Measurements from ENCODE around the gene ZBTB8A. TPM values are rescaled to one million over a fixed set of nuclear protein-coding genes. Genes with fewer than 3 reads are reported as not detected.

ZBTB8A gene
- total and polyA plus RNA-seq, 4 donors: 0.93 to 3.3 (median 1.3) TPM

DNA sequence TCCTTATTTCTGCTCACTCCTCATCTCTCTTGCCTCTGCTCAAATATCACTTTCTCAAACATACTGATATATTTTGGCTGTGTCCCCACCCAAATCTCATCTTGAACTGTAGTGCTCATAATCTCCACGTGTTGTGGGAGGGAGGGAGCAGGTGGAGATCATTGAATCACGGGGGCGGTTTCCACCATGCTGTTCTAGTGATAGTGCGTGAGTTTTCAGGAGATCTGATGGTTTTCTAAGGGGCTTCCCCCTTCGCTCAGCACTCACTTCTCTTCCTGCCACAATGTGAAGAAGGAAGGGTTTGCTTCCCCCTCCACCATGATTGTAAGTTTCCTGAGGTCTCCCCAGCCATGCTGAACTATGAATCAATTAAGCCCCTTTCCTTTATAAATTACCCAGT, 84.5 kb downstream of the ZBTB8A start:
- H3K36me3 ChIP-seq (ENCODE audit: control insufficient read depth in 4 of 4, insufficient read depth in 3 of 4, low read depth in 1 of 4, low read length in 3 of 4): peaks cover 2 to 11% (median 8%) of the 10 kb centered on the region in 4 donors
- no peaks in the 10 kb centered on the region for H3K9me3 ChIP-seq (ENCODE audit: control insufficient read depth in 4 of 4, low read length in 3 of 4)
- DNase-seq (ENCODE audit: low spot score): no peak
- no peak overlapping the region for H3K9ac ChIP-seq (ENCODE audit: low read depth in 1 of 2, low read length in 2 of 2)
- H3K27me3 ChIP-seq (ENCODE audit: control insufficient read depth in 4 of 4, insufficient read depth in 4 of 4, low read length in 3 of 4): no peaks in the 10 kb centered on the region
- H3K27ac ChIP-seq (ENCODE audit: low read depth in 1 of 2, low read length in 2 of 2): no peak overlapping the region
- WGBS: 86% methylated on average over 5 of the region's 5 CpGs
- H3K4me1 ChIP-seq (ENCODE audit: control insufficient read depth in 4 of 4, insufficient read depth in 4 of 4, low read length in 3 of 4): no peaks in the 10 kb centered on the region
- H3K4me3 ChIP-seq (ENCODE audit: low read depth in 1 of 3, low read length in 3 of 3): no peak overlapping the region
- TF ChIP-seq GABPA (IDR thresholded peaks at IDR 0.05 in 1 of 2, conservative IDR thresholded peaks at IDR 0.05 in 1 of 2) (no peak), RXRA (IDR thresholded peaks at IDR 0.05) (no peak), EGR1 (IDR thresholded peaks at IDR 0.05; ENCODE audit: low read depth in 2 of 2) (no peak), FOXA1 (IDR thresholded peaks at IDR 0.05) (no peak)
- TF ChIP-seq, protein P1, sequence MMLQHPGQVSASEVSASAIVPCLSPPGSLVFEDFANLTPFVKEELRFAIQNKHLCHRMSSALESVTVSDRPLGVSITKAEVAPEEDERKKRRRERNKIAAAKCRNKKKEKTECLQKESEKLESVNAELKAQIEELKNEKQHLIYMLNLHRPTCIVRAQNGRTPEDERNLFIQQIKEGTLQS (IDR thresholded peaks at IDR 0.05): no peak
- TF ChIP-seq, protein P2, sequence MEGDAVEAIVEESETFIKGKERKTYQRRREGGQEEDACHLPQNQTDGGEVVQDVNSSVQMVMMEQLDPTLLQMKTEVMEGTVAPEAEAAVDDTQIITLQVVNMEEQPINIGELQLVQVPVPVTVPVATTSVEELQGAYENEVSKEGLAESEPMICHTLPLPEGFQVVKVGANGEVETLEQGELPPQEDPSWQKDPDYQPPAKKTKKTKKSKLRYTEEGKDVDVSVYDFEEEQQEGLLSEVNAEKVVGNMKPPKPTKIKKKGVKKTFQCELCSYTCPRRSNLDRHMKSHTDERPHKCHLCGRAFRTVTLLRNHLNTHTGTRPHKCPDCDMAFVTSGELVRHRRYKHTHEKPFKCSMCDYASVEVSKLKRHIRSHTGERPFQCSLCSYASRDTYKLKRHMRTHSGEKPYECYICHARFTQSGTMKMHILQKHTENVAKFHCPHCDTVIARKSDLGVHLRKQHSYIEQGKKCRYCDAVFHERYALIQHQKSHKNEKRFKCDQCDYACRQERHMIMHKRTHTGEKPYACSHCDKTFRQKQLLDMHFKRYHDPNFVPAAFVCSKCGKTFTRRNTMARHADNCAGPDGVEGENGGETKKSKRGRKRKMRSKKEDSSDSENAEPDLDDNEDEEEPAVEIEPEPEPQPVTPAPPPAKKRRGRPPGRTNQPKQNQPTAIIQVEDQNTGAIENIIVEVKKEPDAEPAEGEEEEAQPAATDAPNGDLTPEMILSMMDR (IDR thresholded peaks at IDR 0.05; ENCODE audit: low read depth, low read length, missing input control): no peak
- TF ChIP-seq, protein P3, sequence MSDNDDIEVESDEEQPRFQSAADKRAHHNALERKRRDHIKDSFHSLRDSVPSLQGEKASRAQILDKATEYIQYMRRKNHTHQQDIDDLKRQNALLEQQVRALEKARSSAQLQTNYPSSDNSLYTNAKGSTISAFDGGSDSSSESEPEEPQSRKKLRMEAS (IDR thresholded peaks at IDR 0.05): no peak

DNA sequence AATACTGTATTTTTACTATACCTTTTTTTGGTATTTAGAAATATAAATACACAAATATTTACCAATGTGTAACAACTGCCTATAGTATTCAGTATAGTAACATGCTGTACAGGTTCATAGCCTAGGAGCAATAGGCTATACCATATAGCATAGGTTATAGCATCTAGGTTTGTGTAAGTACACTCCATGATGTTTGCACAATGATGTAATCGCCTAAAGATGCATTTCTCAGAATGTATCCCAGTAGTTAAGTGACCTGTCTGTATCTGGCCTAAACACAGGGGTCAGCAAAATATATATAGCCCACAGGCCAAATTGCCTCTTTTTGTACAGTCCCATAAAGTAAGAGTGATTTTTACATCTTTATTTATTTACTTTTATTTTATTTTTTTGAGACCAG, 86.9 kb downstream of the ZBTB8A start:
- H3K4me1 ChIP-seq (ENCODE audit: control insufficient read depth in 4 of 4, insufficient read depth in 4 of 4, low read length in 3 of 4): no peaks in the 10 kb centered on the region
- H3K27me3 ChIP-seq (ENCODE audit: control insufficient read depth in 4 of 4, insufficient read depth in 4 of 4, low read length in 3 of 4): no peaks in the 10 kb centered on the region
- TF ChIP-seq, protein P1 (IDR thresholded peaks at IDR 0.05): no peak
- TF ChIP-seq FOXA1 (IDR thresholded peaks at IDR 0.05) (no peak), HNF4A (conservative IDR thresholded peaks at IDR 0.05) (no peak), YY1 (IDR thresholded peaks at IDR 0.05) (no peak), SP1 (IDR thresholded peaks at IDR 0.05) (no peak), JUND (IDR thresholded peaks at IDR 0.05) (no peak)
- TF ChIP-seq, protein P4, sequence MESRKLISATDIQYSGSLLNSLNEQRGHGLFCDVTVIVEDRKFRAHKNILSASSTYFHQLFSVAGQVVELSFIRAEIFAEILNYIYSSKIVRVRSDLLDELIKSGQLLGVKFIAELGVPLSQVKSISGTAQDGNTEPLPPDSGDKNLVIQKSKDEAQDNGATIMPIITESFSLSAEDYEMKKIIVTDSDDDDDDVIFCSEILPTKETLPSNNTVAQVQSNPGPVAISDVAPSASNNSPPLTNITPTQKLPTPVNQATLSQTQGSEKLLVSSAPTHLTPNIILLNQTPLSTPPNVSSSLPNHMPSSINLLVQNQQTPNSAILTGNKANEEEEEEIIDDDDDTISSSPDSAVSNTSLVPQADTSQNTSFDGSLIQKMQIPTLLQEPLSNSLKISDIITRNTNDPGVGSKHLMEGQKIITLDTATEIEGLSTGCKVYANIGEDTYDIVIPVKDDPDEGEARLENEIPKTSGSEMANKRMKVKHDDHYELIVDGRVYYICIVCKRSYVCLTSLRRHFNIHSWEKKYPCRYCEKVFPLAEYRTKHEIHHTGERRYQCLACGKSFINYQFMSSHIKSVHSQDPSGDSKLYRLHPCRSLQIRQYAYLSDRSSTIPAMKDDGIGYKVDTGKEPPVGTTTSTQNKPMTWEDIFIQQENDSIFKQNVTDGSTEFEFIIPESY (IDR thresholded peaks at IDR 0.05): no peak
- H3K9ac ChIP-seq (ENCODE audit: low read depth in 1 of 2, low read length in 2 of 2): no peak overlapping the region
- no peak for DNase-seq (ENCODE audit: low spot score)
- no peak overlapping the region for H3K27ac ChIP-seq (ENCODE audit: low read depth in 1 of 2, low read length in 2 of 2)
- no peaks in the 10 kb centered on the region for H3K9me3 ChIP-seq (ENCODE audit: control insufficient read depth in 4 of 4, low read length in 3 of 4)
- 94% methylated on average over 1 of the region's 1 CpG for WGBS
- peaks cover 8 to 13% (median 10%) of the 10 kb centered on the region in 4 donors for H3K36me3 ChIP-seq (ENCODE audit: control insufficient read depth in 4 of 4, insufficient read depth in 3 of 4, low read depth in 1 of 4, low read length in 3 of 4)
- H3K4me3 ChIP-seq (ENCODE audit: low read depth in 1 of 3, low read length in 3 of 3): no peak overlapping the region

DNA sequence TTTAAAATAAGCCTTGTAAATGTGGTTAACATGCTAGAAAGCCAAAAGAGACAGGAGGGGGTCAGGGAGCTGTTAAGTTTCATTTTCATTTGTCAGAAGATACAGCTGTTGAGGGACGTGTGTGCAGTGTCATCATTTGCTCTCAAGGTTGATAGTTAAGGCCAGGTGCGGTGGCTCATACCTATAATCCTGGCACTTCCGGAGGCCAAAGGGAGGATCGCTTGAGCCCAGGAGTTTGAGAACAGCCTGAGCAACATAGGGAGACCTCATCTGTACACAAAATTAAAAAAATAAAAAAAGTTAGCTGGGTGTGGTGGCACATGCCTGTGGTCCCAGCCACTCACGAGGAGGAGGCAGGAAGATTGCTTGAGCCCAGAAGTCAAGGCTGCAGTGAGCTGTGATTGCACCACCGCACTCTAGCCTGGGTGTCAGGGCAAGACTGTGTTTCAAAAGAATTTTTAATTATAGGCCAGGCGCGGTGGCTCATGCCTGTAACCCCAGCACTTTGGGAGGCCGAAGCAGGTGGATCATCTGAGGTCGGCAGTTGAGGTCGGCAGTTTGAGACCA, 88.5 kb downstream of the ZBTB8A start:
- TF ChIP-seq, protein P3 (IDR thresholded peaks at IDR 0.05): no peak
- TF ChIP-seq HNF4A (conservative IDR thresholded peaks at IDR 0.05) (no peak), HNF4G (IDR thresholded peaks at IDR 0.05) (no peak), YY1 (IDR thresholded peaks at IDR 0.05) (no peak), RAD21 (IDR thresholded peaks at IDR 0.05) (no peak), FOXA2 (IDR thresholded peaks at IDR 0.05) (no peak), JUND (IDR thresholded peaks at IDR 0.05) (no peak), EGR1 (IDR thresholded peaks at IDR 0.05; ENCODE audit: low read depth in 2 of 2) (no peak), TAF1 (conservative IDR thresholded peaks at IDR 0.05) (no peak), GABPA (IDR thresholded peaks at IDR 0.05 in 1 of 2, conservative IDR thresholded peaks at IDR 0.05 in 1 of 2) (no peak), SP1 (IDR thresholded peaks at IDR 0.05) (no peak)
- TF ChIP-seq, protein P4 (IDR thresholded peaks at IDR 0.05): no peak
- TF ChIP-seq, protein P1 (IDR thresholded peaks at IDR 0.05): no peak
- TF ChIP-seq, protein P2 (IDR thresholded peaks at IDR 0.05; ENCODE audit: low read depth, low read length, missing input control): no peak
- Histone ChIP-seq H3K9me3 (ENCODE audit: control insufficient read depth in 4 of 4, low read length in 3 of 4) (no peaks in the 10 kb centered on the region), H3K27ac (ENCODE audit: low read depth in 1 of 2, low read length in 2 of 2) (no peak overlapping the region), H3K9ac (ENCODE audit: low read depth in 1 of 2, low read length in 2 of 2) (no peak overlapping the region), H3K4me1 (ENCODE audit: control insufficient read depth in 4 of 4, insufficient read depth in 4 of 4, low read length in 3 of 4) (no peaks in the 10 kb centered on the region), H3K4me3 (ENCODE audit: low read depth in 1 of 3, low read length in 3 of 3) (no peak overlapping the region), H3K27me3 (ENCODE audit: control insufficient read depth in 4 of 4, insufficient read depth in 4 of 4, low read length in 3 of 4) (no peaks in the 10 kb centered on the region), H3K36me3 (ENCODE audit: control insufficient read depth in 4 of 4, insufficient read depth in 3 of 4, low read depth in 1 of 4, low read length in 3 of 4) (peaks cover 8 to 14% (median 11%) of the 10 kb centered on the region in 4 donors)
- DNase-seq (ENCODE audit: low spot score): no peak
- 83% methylated on average over 11 of the region's 11 CpGs for WGBS
